Measurements from ENCODE around the gene FSTL4.

FSTL4 gene

DNA sequence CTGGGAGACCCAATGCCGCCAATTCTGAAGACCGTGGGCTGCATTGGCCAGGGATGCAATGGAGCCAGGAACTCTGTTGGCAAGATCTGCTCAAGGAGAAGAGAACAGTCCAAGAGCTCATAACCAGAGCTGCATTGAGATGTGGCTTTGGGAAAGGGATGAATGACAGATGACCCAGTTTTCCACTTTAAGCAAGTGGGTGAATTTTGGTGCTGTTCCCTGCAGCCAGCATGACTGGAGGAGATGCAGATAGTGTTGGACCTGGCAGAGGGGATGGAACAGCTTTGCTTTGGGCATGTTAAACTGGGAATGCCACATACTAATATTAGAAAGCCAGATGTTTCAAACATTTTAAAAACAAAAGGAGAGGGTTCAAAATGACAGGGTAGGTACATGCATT, 143.1 kb downstream of the FSTL4 start:
- no peak for FAIRE-seq
- DNase-seq (ENCODE audit: insufficient read length, low spot score), result no peak
- TF ChIP-seq, protein P1, sequence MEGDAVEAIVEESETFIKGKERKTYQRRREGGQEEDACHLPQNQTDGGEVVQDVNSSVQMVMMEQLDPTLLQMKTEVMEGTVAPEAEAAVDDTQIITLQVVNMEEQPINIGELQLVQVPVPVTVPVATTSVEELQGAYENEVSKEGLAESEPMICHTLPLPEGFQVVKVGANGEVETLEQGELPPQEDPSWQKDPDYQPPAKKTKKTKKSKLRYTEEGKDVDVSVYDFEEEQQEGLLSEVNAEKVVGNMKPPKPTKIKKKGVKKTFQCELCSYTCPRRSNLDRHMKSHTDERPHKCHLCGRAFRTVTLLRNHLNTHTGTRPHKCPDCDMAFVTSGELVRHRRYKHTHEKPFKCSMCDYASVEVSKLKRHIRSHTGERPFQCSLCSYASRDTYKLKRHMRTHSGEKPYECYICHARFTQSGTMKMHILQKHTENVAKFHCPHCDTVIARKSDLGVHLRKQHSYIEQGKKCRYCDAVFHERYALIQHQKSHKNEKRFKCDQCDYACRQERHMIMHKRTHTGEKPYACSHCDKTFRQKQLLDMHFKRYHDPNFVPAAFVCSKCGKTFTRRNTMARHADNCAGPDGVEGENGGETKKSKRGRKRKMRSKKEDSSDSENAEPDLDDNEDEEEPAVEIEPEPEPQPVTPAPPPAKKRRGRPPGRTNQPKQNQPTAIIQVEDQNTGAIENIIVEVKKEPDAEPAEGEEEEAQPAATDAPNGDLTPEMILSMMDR (IDR thresholded peaks at IDR 0.05; ENCODE audit: insufficient read depth, missing control alignments), result no peak

DNA sequence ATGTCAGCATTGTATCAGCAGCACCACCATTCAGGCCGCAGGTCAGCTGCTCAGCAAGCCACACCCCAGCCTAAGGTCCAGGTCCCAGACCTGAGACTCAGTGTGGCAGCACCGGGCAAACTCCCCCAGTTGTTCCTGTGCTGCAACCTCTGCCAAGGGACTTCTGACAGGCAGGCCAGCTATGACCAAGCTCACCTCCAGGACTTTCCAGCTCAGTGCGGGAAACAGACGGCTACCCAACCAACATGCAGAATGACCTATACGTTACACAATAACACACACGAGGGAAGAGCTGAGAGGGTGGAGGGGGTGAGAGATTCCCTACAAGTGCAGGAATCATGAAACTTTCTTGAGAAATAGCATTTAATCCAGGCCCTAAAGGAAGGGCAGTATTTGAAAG, 143.7 kb downstream of the FSTL4 start:
- DNase-seq (ENCODE audit: insufficient read length, low spot score), result no peak
- TF ChIP-seq, protein P1 (IDR thresholded peaks at IDR 0.05; ENCODE audit: insufficient read depth, missing control alignments), result no peak
- FAIRE-seq, result no peak

DNA sequence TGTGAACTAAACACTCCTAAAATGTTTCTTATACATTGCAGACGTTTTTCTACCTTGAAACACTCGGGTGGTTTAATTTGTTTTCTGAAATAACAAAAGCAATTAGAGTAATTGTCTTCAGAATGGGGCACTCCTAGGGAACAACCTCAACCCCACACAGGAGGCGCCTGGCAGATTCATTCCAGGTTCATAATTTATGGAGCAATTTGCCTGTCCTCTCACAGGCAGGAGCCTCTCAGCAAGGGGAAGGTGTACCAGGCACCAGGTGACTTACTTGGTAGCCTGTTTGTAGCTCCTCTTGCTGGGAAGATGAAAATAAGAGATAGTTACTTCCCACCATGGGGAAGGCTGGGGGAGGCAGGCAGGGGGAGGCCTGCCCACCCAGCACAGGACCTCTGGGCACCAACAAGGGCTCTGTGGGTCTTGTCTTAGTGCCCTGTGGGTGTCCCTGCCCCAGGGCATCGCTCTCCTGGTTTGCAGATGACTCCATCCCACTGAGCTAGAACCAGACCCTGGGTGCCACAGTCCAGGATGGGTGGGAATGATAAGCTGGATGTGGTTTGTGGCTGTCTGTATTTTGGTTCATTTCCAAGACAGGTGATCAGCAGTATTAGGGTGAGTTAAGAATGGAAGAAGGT, 144.4 kb downstream of the FSTL4 start:
- DNase-seq (ENCODE audit: insufficient read length, low spot score) (no peak), FAIRE-seq (no peak)

DNA sequence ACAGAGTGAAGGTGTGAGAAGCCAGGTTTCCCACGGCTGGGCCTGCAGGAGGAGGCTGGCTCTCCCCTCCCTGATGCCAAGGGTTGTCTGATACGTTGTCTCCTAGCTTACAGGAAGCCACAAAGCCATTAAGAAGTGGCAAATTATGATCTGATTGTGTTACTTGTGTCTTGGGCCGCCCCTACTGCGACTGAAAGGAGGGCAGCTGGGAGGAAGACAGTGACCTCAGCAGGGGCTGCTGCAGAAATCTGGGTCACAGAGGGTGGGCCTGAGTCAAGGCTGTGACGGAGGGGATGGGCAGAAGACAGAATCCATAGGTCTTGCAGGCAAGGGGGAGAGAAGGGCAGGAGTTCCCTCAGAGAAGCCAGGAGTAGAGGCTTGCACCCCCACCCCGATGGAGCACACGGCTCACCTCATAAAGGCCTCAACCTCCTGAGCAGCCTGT, 145.0 kb downstream of the FSTL4 start:
- TF ChIP-seq, protein P1 (IDR thresholded peaks at IDR 0.05; ENCODE audit: insufficient read depth, missing control alignments), result no peak
- DNase-seq (ENCODE audit: insufficient read length, low spot score) (no peak), FAIRE-seq (no peak)

More for the DNA sequence above, 144.4 kb downstream of the FSTL4 start:
- TF ChIP-seq, protein P1 (IDR thresholded peaks at IDR 0.05; ENCODE audit: insufficient read depth, missing control alignments), result no peak

DNA sequence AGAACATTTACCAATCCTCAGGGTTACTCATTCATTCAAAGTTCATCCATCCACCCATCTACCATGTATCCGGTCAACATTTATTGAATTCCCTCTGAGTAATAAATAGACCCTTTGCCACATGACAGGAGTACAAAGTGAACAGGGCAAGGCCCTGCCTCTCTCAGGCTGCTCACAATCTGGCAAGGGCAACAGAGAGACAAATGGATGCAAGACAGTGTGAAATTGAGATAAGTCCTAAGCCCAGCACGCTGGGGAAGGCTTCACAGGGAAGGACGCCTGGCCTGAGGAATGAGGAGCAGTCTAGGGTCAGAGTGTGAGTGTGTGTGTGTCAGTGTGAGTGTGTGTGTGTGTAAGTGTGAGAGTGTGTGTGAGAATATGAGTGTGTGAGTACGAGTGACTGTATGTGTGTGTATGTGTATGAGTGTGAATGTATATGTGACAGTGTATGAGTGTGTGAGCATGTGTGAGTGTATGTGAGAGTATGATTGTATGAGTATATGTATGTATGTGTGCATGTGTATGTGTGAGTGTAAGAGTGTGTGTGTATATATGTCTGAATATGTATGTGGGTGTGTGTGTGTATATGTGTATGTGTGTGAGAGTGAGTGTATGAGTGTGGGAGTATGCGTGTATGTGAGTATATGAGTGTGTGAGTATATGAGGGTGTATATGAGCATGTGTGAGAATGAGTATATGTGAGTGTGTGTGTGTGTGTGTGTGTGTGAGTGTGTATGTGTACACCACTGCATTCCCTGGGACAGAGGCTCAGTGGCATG, 145.6 kb downstream of the FSTL4 start:
- no peak for FAIRE-seq
- DNase-seq (ENCODE audit: insufficient read length, low spot score), result no peak
- TF ChIP-seq, protein P1 (IDR thresholded peaks at IDR 0.05; ENCODE audit: insufficient read depth, missing control alignments), result no peak

DNA sequence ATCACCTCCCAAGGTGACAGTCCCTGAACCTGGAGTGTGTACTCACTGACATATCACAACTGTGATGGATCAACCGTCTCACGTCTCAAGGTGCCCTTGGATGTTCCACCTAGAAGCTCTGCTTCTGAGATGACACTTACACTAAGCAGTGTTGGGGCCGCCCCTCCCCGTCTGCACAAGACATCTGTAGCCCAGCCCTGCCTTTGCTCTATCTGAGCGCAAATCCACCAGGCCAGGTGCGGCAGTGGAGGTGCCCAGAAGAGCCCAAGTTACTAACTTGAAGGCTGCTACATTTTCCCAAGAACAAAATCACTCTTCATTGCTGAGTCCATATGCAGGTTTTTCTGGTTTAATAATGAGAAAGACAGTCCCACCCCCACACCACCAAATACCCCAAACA, 148.3 kb downstream of the FSTL4 start:
- FAIRE-seq (no peak), DNase-seq (ENCODE audit: insufficient read length, low spot score) (no peak)
- TF ChIP-seq, protein P1 (IDR thresholded peaks at IDR 0.05; ENCODE audit: insufficient read depth, missing control alignments), result no peak

Data from D721Med (cell line).